ENCODE data around the gene DCXR. TPM values are rescaled to one million over a fixed set of nuclear protein-coding genes. Genes with fewer than 3 reads are reported as not detected.
A peak's percentile ranks its signal among the peaks of the same experiment; 100 is the strongest.

DCXR gene
- total and polyA plus RNA-seq, 2 experiments from 2014 or later: 86.9 to 137 TPM

GRCh38 chr17:82053556-82054263, 16.2 kb upstream of the DCXR start:
- Histone ChIP-seq H3K4me1 (ENCODE audit: insufficient read depth) (no peaks in the 10 kb centered on the region), H3K4me3 (peak overlapping the region; percentile 89; the same call in 1 of the 2 replicates), H3K9me2 (ENCODE audit: insufficient read depth) (no peaks in the 10 kb centered on the region), H2AFZ (no peak overlapping the region), H3K4me2 (no peak overlapping the region), H3K27me3 (ENCODE audit: insufficient read depth) (no peaks in the 10 kb centered on the region), H3K36me3 (ENCODE audit: insufficient read depth) (peaks cover 4% of the 10 kb centered on the region; the same call in 1 of the 2 replicates), H3F3A (replicated peaks; ENCODE audit: low read depth) (0 out of 2 replicates have a peak, but pooled peaks cover 6% of the 10 kb centered on the region), H3K27ac (ENCODE audit: low read depth) (no peak overlapping the region), H3K79me2 (replicated peaks; ENCODE audit: insufficient read depth) (peaks cover 9% of the 10 kb centered on the region; the same call in 1 of the 2 replicates), H4K20me1 (replicated peaks; ENCODE audit: insufficient read depth) (peaks cover 8% of the 10 kb centered on the region; the same call in 1 of the 2 replicates)
- Mint-ChIP-seq H3K27me3 (ENCODE audit: insufficient read depth, low read depth, poor library complexity) (peaks cover 15% of the 10 kb centered on the region), H3K36me3 (ENCODE audit: low read depth) (peaks cover 21% of the 10 kb centered on the region), H3K27ac (no peak overlapping the region), H3K9me3 (no peaks in the 10 kb centered on the region), H3K4me1 (no peaks in the 10 kb centered on the region; the same call in 2 of the 3 replicates), H3K4me3 (peak overlapping the region; percentile 86)
- ATAC-seq (no peak), DNase-seq (ENCODE audit: low spot score) (no peak)
- TF ChIP-seq ZNF331 (CRISPR knock-in tag; IDR thresholded peaks at IDR 0.05; ENCODE audit: low read depth): no peak
- TF ChIP-seq CTCF (conservative IDR thresholded peaks at IDR 0.05; ENCODE audit: low read depth in 2 of 2): no peak
- TF ChIP-seq ETS1 (IDR thresholded peaks at IDR 0.05): no peak
- TF ChIP-seq EZH2 (IDR thresholded peaks at IDR 0.05; ENCODE audit: low read depth, unreplicated experiment): no peak
- TF ChIP-seq POLR2AphosphoS5 (IDR thresholded peaks at IDR 0.05; ENCODE audit: low read depth): no peak
- no peak for TF ChIP-seq JUNB (IDR thresholded peaks at IDR 0.05; ENCODE audit: unreplicated experiment)
- TF ChIP-seq STAT1 (IDR thresholded peaks at IDR 0.05; ENCODE audit: unreplicated experiment): no peak
- TF ChIP-seq EZH2phosphoT487 (IDR thresholded peaks at IDR 0.05; ENCODE audit: unreplicated experiment): no peak
- no peak for TF ChIP-seq ZNF462 (CRISPR knock-in tag; IDR thresholded peaks at IDR 0.05)
- TF ChIP-seq ZNF114 (CRISPR knock-in tag; IDR thresholded peaks at IDR 0.05): no peak
- TF ChIP-seq CREB1 (CRISPR knock-in tag; IDR thresholded peaks at IDR 0.05; ENCODE audit: low read depth): no peak
- no peak for TF ChIP-seq REST (IDR thresholded peaks at IDR 0.05; ENCODE audit: unreplicated experiment)
- no peak for TF ChIP-seq NANOG (IDR thresholded peaks at IDR 0.05; ENCODE audit: borderline replicate concordance)

All from GM23338 (cell line).